Stimulated activated CD8-positive, alpha-beta memory T cell treated with anti-CD3 and anti-CD28 coated beads, Interleukin-7, amount 100 ng/mL, for 24 hours (primary cell): ENCODE results near the gene DUSP21.
"Not testable (repeated sequence)": the region's sequence is repeated elsewhere in the genome, so short reads cannot be mapped to it uniquely, and the experiment has no call there.

Experiments used
- DNase-seq: peaks from one replicate; pipeline ENCODE4 v3.0.0-alpha.2; 2020; ENCODE audit warnings: low read depth

DUSP21 gene

DNA sequence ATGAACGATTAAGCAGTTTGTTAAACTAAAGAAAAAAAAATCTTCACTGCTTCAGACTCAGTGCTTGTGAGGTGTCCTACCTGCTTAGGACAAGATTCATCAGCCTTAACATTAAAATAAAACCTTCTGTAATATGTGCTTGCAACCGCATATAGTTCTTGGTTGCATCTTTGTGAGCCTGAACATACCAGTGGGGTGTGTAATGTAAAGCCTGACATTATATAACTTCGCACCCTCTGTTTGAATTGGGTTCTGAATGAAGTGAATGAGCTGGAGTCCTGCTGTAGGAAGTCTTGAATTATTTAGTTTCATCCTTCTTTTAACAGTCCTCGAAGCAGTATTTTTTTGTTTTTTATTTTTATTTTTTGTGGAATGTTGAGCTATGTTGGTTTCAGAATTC, 32.3 kb downstream of the DUSP21 start:
- no peak for DNase-seq

DNA sequence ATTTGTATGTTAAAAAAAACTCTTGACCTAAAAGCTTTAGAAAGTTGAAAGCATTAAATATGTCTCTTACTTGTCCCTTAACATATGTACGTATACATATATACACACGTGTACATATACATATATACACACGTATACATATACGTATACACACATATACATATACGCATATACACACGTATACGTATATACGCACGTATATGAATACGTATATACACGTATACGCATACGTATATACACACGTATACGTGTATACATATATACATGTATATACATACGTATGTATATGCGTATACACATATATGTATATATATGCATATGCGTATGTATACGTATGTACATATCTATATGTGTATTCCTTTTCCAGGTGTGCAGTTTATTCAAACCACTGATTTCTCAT, 32.9 kb downstream of the DUSP21 start:
- DNase-seq = no peak

DNA sequence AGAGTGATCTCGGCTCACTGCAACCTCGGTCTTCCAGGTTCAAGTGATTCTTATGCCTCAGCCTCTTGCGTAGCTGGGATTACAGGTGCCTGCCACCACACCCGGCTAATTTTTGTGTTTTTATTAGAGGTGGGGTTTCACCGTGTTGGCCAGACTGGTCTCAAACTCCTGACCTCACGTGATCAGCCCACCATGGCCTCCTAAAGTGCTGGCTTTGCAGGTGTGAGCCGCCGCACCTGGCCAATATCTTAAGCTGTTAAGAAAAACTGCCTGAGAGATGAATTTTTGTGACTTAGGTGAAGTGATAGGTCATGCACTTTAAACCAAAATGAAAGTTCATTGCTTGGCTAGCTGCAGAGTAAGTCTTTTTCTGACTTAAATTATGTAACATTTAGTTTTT, 35.0 kb downstream of the DUSP21 start:
- DNase-seq = no peak

DNA sequence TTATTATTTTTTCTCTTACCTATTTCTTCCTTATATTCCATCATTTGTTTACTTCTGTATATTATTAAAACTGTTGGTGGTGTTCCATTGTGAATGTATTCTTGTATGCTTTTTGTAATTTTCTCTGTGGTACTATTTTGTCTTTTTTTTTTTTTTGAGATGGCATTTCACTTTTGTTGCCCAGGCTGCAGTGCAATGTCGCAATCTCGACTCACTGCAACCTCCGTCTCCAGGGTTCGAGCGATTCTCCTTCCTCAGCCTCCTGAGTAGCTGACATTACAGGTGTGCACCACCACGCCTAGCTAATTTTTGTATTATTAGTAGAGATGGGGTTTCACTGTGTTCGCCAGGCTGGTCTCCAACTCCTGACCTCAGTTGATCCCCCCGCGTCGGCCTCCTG, 37.7 kb downstream of the DUSP21 start:
- no peak for DNase-seq

DNA sequence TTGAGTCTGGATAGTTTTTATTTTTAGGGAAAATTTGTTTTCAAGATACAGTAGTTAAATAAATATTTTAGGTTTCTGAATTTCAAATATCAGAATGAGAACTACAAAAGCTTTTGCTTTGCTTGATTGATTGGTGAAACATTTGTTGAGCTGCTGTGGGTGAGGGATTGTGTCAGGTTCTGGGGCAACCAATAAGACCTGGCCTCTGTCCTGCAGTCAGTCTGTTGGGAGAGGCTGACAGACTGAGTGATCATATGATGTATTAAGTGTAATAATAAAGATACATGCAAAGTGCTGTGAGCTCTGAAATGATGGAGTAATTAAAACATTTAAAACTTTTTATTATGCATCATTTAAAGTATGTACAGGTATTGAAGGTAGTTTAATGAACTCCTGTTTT, 38.8 kb downstream of the DUSP21 start:
- DNase-seq = no peak

DNA sequence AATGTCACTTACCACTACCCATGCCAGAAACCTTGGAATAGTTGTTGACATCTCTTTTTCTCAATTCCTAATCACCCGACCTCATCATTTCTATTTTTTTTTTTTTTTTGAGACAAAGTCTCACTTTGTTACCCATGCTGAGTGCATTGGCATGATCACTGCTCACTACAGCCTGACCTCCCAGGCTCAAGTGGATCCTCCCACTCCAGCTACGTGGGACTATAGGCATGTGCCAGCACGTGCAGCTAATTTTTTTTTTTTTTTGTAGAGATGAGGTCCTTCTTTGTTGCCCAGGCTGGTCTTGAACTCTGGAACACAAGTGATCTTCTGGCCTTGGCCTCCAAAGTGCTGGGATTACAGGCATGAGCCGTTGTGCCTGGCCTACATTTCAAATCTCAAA, 41.1 kb downstream of the DUSP21 start:
- no peak for DNase-seq

DNA sequence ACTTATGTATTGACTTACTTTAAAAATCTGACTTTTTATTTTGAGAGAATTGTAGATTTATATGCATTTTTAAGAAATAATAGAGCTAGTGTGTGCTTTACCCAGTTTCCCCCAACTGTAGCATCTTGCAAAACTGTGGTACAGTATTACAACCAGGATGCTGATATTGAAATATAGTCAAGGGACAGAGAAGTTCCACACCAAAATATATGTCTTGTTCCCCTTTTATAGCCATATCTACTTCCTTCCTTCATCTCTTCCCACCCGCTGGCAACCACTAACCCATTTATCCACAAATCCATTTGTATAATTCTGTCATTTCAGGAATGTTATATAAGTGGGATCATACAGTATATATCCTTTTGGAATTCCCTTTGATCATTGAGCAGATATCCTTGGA, 46.0 kb downstream of the DUSP21 start:
- DNase-seq = no peak

DNA sequence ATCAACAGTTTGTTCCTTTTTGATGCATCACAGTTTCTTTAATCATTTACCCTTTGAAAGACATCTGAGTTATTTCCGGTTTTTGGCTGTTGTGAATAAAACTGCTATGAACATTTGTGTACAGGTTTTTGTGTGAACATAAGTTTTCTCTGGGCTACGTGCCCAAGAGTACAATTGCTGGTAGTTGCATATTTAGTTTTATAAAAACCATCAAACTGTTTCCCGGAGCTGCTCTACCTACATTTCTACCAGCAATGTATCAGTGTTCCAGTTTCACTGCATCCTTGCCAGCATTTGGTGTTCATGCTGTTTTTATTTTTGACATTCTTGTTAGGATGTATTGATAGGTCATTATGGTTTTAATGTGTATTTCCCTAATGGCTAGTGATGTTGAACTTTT, 46.4 kb downstream of the DUSP21 start:
- no peak for DNase-seq

DNA sequence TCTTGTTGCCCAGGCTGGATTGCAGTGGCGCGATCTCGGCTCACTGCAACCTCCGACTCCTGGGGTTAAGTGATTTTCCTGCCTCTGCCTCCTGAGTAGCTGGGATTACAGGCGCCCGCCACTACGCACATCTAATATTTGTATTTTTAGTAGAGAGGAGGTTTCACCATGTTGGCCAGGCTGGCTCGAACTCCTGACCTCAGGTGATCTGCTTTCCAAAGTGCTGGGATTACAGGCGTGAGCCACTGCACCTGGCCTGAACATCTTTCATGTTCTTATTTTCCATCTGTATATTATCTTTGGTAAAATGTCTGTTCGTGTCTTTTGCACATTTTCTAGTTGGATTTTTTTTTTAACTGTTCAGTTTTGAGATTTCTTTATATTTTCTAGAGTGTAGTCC, 46.9 kb downstream of the DUSP21 start:
- not testable (repeated sequence) for DNase-seq

DNA sequence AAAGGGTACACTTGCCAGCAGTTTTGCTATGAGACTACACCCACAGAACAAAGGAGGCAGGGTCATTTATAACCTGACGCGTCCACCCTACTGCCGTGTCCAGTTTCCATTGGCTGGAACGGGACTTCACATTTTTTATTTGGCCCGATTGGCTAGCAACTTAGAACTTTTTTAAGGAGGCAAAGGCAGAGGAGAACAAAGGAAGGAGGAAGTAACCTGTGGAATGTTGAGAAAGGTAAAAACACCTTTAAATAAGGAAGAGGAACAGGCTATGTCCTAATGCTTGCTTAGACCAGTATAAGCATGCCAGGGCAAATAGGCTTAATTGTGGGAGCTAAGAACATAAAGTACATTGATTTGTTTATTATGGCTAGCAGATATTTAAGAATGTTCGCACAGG, 47.8 kb downstream of the DUSP21 start:
- no peak for DNase-seq
